ENCODE results near the gene RNF2. TPM values are rescaled to one million over a fixed set of nuclear protein-coding genes. Genes with fewer than 3 reads are reported as not detected.

RNF2 gene
- total RNA-seq, 1 donor from 2014 or later, result 44.0 TPM

GRCh38 chr1:185041742-185042141 is 3.6 kb upstream of the RNF2 start:
- no peaks in the 10 kb centered on the region for H3K36me3 Mint-ChIP-seq (ENCODE audit: low read depth)
- DNase-seq (ENCODE audit: low read depth, low spot score), result no peak
- no peaks in the 10 kb centered on the region for H3K27me3 Mint-ChIP-seq (ENCODE audit: low read depth)
- no peak overlapping the region for H3K27ac Mint-ChIP-seq (ENCODE audit: unreplicated experiment)
- peaks cover 7% of the 10 kb centered on the region for H3K4me1 Mint-ChIP-seq
- H3K4me3 Mint-ChIP-seq, result no peak overlapping the region
- no peaks in the 10 kb centered on the region for H3K9me3 Mint-ChIP-seq
- no peak for TF ChIP-seq CTCF (conservative IDR thresholded peaks at IDR 0.05)

GRCh38 chr1:185042737-185043136 is 2.6 kb upstream of the RNF2 start:
- Mint-ChIP-seq H3K9me3 (no peaks in the 10 kb centered on the region), H3K27me3 (ENCODE audit: low read depth) (no peaks in the 10 kb centered on the region), H3K27ac (ENCODE audit: unreplicated experiment) (no peak overlapping the region), H3K4me3 (no peak overlapping the region), H3K4me1 (peaks cover 16% of the 10 kb centered on the region), H3K36me3 (ENCODE audit: low read depth) (no peaks in the 10 kb centered on the region)
- no peak for DNase-seq (ENCODE audit: low read depth, low spot score)
- TF ChIP-seq CTCF (conservative IDR thresholded peaks at IDR 0.05), result no peak

GRCh38 chr1:185044387-185044786 is 971 bp upstream of the RNF2 start:
- peaks cover 31% of the 10 kb centered on the region for H3K4me1 Mint-ChIP-seq
- no peak for DNase-seq (ENCODE audit: low read depth, low spot score)
- peak overlapping the region; percentile 89 for H3K4me3 Mint-ChIP-seq
- no peaks in the 10 kb centered on the region for H3K27me3 Mint-ChIP-seq (ENCODE audit: low read depth)
- TF ChIP-seq CTCF (conservative IDR thresholded peaks at IDR 0.05), result no peak
- no peaks in the 10 kb centered on the region for H3K9me3 Mint-ChIP-seq
- no peaks in the 10 kb centered on the region for H3K36me3 Mint-ChIP-seq (ENCODE audit: low read depth)
- no peak overlapping the region for H3K27ac Mint-ChIP-seq (ENCODE audit: unreplicated experiment)

- no peaks in the 10 kb centered on the region for H3K27me3 Mint-ChIP-seq (ENCODE audit: low read depth)
- peak overlapping the region; percentile 94 for H3K4me3 Mint-ChIP-seq
- peak; percentile 40 for DNase-seq (ENCODE audit: low read depth, low spot score)
- H3K36me3 Mint-ChIP-seq (ENCODE audit: low read depth), result no peaks in the 10 kb centered on the region
- H3K4me1 Mint-ChIP-seq, result peaks cover 41% of the 10 kb centered on the region
- no peak for TF ChIP-seq CTCF (conservative IDR thresholded peaks at IDR 0.05)
- peak overlapping the region; percentile 90 for H3K27ac Mint-ChIP-seq (ENCODE audit: unreplicated experiment)
- H3K9me3 Mint-ChIP-seq, result no peaks in the 10 kb centered on the region
These were observed 595 bp downstream of the RNF2 start for GRCh38 chr1:185045814-185046492.

- Mint-ChIP-seq H3K9me3 (no peaks in the 10 kb centered on the region), H3K4me3 (peak overlapping the region; percentile 94), H3K27me3 (ENCODE audit: low read depth) (no peaks in the 10 kb centered on the region), H3K4me1 (peaks cover 44% of the 10 kb centered on the region), H3K36me3 (ENCODE audit: low read depth) (peaks cover 3% of the 10 kb centered on the region), H3K27ac (ENCODE audit: unreplicated experiment) (peak overlapping the region; percentile 90)
- no peak for DNase-seq (ENCODE audit: low read depth, low spot score)
- no peak for TF ChIP-seq CTCF (conservative IDR thresholded peaks at IDR 0.05)
These were observed 1.3 kb downstream of the RNF2 start for GRCh38 chr1:185046668-185047067.
